Astrocyte (in vitro differentiated cells and primary cell): ENCODE results near the gene ASCL2.

Experiments used
- CTCF ChIP-seq: IDR thresholded peaks from 2 replicates; pipeline ENCODE4 v1.5.1; 2011; ENCODE audit warnings: low read depth, mild to moderate bottlenecking, inconsistent platforms, low read length, moderate library complexity; ENCODE audit not compliant: insufficient read depth
- EZH2 ChIP-seq: IDR thresholded peaks from 2 replicates; pipeline ENCODE4 v1.6.1; 2012; ENCODE audit warnings: mild to moderate bottlenecking, low read length, inconsistent platforms; ENCODE audit not compliant: insufficient read depth

- TF ChIP-seq CTCF (no peak), EZH2 (no peak)
Measured at GRCh38 chr11:2221024-2221423, 49.4 kb downstream of the ASCL2 start.
